Renal pelvis (tissue), 4 donors: Measurements from ENCODE around the gene THBS4. TPM values are rescaled to one million over a fixed set of nuclear protein-coding genes. Genes with fewer than 3 reads are reported as not detected.
"Not testable (repeated sequence)": the region's sequence is repeated elsewhere in the genome, so short reads cannot be mapped to it uniquely, and the experiment has no call there.

Experiments used
- DNase-seq: peaks from one replicate; pipeline ENCODE4 v3.0.0-alpha.2; 2013
- polyA plus RNA-seq, 3 donors: library from polyadenylated mRNA; unstranded; fragments of 120-200 nt; gene quantifications; one replicate each; pipeline ENCODE4 v1.2.1, GENCODE V29; 2013; ENCODE audit not compliant: insufficient read length in 3 of 3

Gene THBS4
- polyA plus RNA-seq, 3 donors: 16.3 to 20.0 (median 19.8) TPM

GRCh38 chr5:80072103-80073073 lies 37.2 kb downstream of the THBS4 start:
- DNase-seq: no peak

GRCh38 chr5:80076131-80077050 lies 41.2 kb downstream of the THBS4 start:
- no peak for DNase-seq

GRCh38 chr5:80077051-80077714 lies 42.0 kb downstream of the THBS4 start:
- no peak for DNase-seq

GRCh38 chr5:80078921-80079320 lies 43.8 kb downstream of the THBS4 start:
- DNase-seq: no peak

- DNase-seq: no peak
These were observed 47.1 kb downstream of the THBS4 start for GRCh38 chr5:80082281-80082680.

GRCh38 chr5:80082731-80083100 lies 47.6 kb downstream of the THBS4 start:
- peak; percentile 69 for DNase-seq

GRCh38 chr5:80083101-80083890 lies 48.1 kb downstream of the THBS4 start:
- DNase-seq: no peak

GRCh38 chr5:80090884-80091166 lies 55.7 kb downstream of the THBS4 start:
- no peak for DNase-seq

- not testable (repeated sequence) for DNase-seq
These were observed 56.6 kb downstream of the THBS4 start for GRCh38 chr5:80091792-80092192.

- no peak for DNase-seq
These were observed 57.4 kb downstream of the THBS4 start for GRCh38 chr5:80092486-80093107.

GRCh38 chr5:80093796-80094195 lies 58.6 kb downstream of the THBS4 start:
- DNase-seq: peak; percentile 72

GRCh38 chr5:80094236-80094738 lies 59.1 kb downstream of the THBS4 start:
- no peak for DNase-seq

- DNase-seq: no peak
These were observed 62.3 kb downstream of the THBS4 start for GRCh38 chr5:80097451-80097850.

GRCh38 chr5:80101993-80102392 lies 66.8 kb downstream of the THBS4 start:
- DNase-seq: no peak

GRCh38 chr5:80103371-80103770 lies 68.2 kb downstream of the THBS4 start:
- DNase-seq: no peak

- DNase-seq: no peak
These were observed 70.7 kb downstream of the THBS4 start for GRCh38 chr5:80105698-80106439.

- no peak for DNase-seq
These were observed 71.8 kb downstream of the THBS4 start for GRCh38 chr5:80106916-80107315.

GRCh38 chr5:80109646-80110478 lies 74.7 kb downstream of the THBS4 start:
- peak; percentile 28 for DNase-seq

GRCh38 chr5:80111376-80111990 lies 76.3 kb downstream of the THBS4 start:
- DNase-seq: peak; percentile 35
